ENCODE data around the gene PSEN1. TPM values are rescaled to one million over a fixed set of nuclear protein-coding genes. Genes with fewer than 3 reads are reported as not detected.

Gene PSEN1
- polyA plus RNA-seq, 1 donor (not counting 4 experiments of a cell fraction or from before 2014, with no cell fraction given): 32.6 TPM

- no peaks in the 10 kb centered on the region for H3K9me3 ChIP-seq (ENCODE audit: control insufficient read depth, low read depth, low read length)
- H3K36me3 ChIP-seq (ENCODE audit: control insufficient read depth in 2 of 2, extremely low read depth in 1 of 2, insufficient read depth in 2 of 2, low read length in 2 of 2): peaks cover 31 to 38% of the 10 kb centered on the region in 2 experiments
- no peak for FAIRE-seq
- dilution Hi-C loops (cut with MboI; ENCODE audit: extremely low pct_ligation_motif_present, low sequenced_read_pairs): no loop called here
- no peaks in the 10 kb centered on the region for H3K9me1 ChIP-seq (ENCODE audit: control insufficient read depth, extremely low read depth, insufficient read depth, low read length)
- no peak for TF ChIP-seq CTCF (optimal IDR thresholded peaks at IDR 0.05 in 1 of 3, IDR thresholded peaks at IDR 0.05 in 1 of 3, conservative IDR thresholded peaks at IDR 0.05 in 1 of 3; ENCODE audit: extremely low read depth in 1 of 3, insufficient read depth in 2 of 3, low read length in 3 of 3)
- no peak for TF ChIP-seq EZH2 (IDR thresholded peaks at IDR 0.05; ENCODE audit: low read length)
- H3K27me3 ChIP-seq (ENCODE audit: control insufficient read depth, extremely low read depth, insufficient read depth, low read length): no peaks in the 10 kb centered on the region
- no peak overlapping the region for H3K4me3 ChIP-seq (ENCODE audit: control insufficient read depth in 2 of 3, extremely low read depth in 1 of 3, insufficient read depth in 2 of 3, low read depth in 1 of 3, low read length in 3 of 3)
- no peaks in the 10 kb centered on the region for H3K4me1 ChIP-seq (ENCODE audit: control insufficient read depth, extremely low read depth, insufficient read depth, low read length)
- no peaks in the 10 kb centered on the region for H4K20me1 ChIP-seq (ENCODE audit: control insufficient read depth, extremely low read depth, insufficient read depth, low read length)
- no peak overlapping the region for H3K9ac ChIP-seq (ENCODE audit: control insufficient read depth, extremely low read depth, insufficient read depth, low read length)
- H3K27ac ChIP-seq (ENCODE audit: control insufficient read depth, insufficient read depth, low read length): no peak overlapping the region
- no peak overlapping the region for H3K4me2 ChIP-seq (ENCODE audit: control insufficient read depth, extremely low read depth, insufficient read depth, low read depth, low read length)
- DNase-seq (ENCODE audit: low read depth, low spot score): no peak
- H3K79me2 ChIP-seq (ENCODE audit: control insufficient read depth, insufficient read depth, low read length): no peaks in the 10 kb centered on the region
- no peak overlapping the region for H2AFZ ChIP-seq (ENCODE audit: control insufficient read depth, low read length)
Observed at GRCh38 chr14:73208846-73209245, 72.5 kb downstream of the PSEN1 start.

GRCh38 chr14:73209953-73210352 lies 73.6 kb downstream of the PSEN1 start:
- Histone ChIP-seq H3K9ac (ENCODE audit: control insufficient read depth, extremely low read depth, insufficient read depth, low read length) (no peak overlapping the region), H4K20me1 (ENCODE audit: control insufficient read depth, extremely low read depth, insufficient read depth, low read length) (no peaks in the 10 kb centered on the region), H3K4me2 (ENCODE audit: control insufficient read depth, extremely low read depth, insufficient read depth, low read depth, low read length) (no peak overlapping the region), H3K9me1 (ENCODE audit: control insufficient read depth, extremely low read depth, insufficient read depth, low read length) (no peaks in the 10 kb centered on the region), H3K79me2 (ENCODE audit: control insufficient read depth, insufficient read depth, low read length) (no peaks in the 10 kb centered on the region), H3K4me3 (ENCODE audit: control insufficient read depth in 2 of 3, extremely low read depth in 1 of 3, insufficient read depth in 2 of 3, low read depth in 1 of 3, low read length in 3 of 3) (no peak overlapping the region), H3K27me3 (ENCODE audit: control insufficient read depth, extremely low read depth, insufficient read depth, low read length) (no peaks in the 10 kb centered on the region), H3K36me3 (ENCODE audit: control insufficient read depth in 2 of 2, extremely low read depth in 1 of 2, insufficient read depth in 2 of 2, low read length in 2 of 2) (peaks cover 31 to 36% of the 10 kb centered on the region in 2 experiments), H3K9me3 (ENCODE audit: control insufficient read depth, low read depth, low read length) (no peaks in the 10 kb centered on the region), H3K4me1 (ENCODE audit: control insufficient read depth, extremely low read depth, insufficient read depth, low read length) (no peaks in the 10 kb centered on the region), H2AFZ (ENCODE audit: control insufficient read depth, low read length) (no peak overlapping the region), H3K27ac (ENCODE audit: control insufficient read depth, insufficient read depth, low read length) (no peak overlapping the region)
- TF ChIP-seq CTCF (optimal IDR thresholded peaks at IDR 0.05 in 1 of 3, IDR thresholded peaks at IDR 0.05 in 1 of 3, conservative IDR thresholded peaks at IDR 0.05 in 1 of 3; ENCODE audit: extremely low read depth in 1 of 3, insufficient read depth in 2 of 3, low read length in 3 of 3) (no peak), EZH2 (IDR thresholded peaks at IDR 0.05; ENCODE audit: low read length) (no peak)
- DNase-seq (ENCODE audit: low read depth, low spot score) (no peak), FAIRE-seq (no peak)
- dilution Hi-C loops (cut with MboI; ENCODE audit: extremely low pct_ligation_motif_present, low sequenced_read_pairs): no loop called here
